22Rv1 (cell line): ENCODE measurements around the gene CSH1.
A peak's percentile ranks its signal among the peaks of the same experiment; 100 is the strongest.
"Not testable (repeated sequence)": the region's sequence is repeated elsewhere in the genome, so short reads cannot be mapped to it uniquely, and the experiment has no call there.

Source experiments
- H3K27ac ChIP-seq: fragments of 450-650 bp; 2 replicates; pipeline ENCODE4 v1.5.1; 2017
- ZFX ChIP-seq: fragments of 450-650 bp; IDR thresholded peaks from 2 replicates; pipeline ENCODE4 v1.6.1; 2017; ENCODE audit warnings: antibody characterized with exemption, borderline replicate concordance
- TF ChIP-seq, protein P1 (sequence below): fragments of 450-650 bp; IDR thresholded peaks from 2 replicates; pipeline ENCODE4 v1.5.1; 2017; ENCODE audit warnings: mild to moderate bottlenecking

The CSH1 gene

DNA sequence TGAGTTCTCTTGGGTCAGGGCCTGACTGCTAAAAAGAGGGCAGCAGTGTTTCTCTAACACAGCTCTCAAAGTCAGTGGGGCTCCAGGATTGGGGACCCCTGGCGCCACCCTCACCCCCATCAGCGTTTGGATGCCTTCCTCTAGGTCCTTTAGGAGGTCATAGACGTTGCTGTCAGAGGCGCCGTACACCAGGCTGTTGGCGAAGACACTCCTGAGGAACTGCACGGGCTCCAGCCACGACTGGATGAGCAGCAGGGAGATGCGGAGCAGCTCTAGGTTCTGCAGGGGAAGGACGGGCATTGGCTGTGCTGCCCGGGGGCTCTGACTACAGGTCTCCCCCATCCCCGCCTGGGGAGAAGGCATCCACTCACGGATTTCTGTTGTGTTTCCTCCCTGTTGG lies 21.3 kb upstream of the CSH1 start:
- no peak overlapping the region for H3K27ac ChIP-seq
- TF ChIP-seq, protein P1, sequence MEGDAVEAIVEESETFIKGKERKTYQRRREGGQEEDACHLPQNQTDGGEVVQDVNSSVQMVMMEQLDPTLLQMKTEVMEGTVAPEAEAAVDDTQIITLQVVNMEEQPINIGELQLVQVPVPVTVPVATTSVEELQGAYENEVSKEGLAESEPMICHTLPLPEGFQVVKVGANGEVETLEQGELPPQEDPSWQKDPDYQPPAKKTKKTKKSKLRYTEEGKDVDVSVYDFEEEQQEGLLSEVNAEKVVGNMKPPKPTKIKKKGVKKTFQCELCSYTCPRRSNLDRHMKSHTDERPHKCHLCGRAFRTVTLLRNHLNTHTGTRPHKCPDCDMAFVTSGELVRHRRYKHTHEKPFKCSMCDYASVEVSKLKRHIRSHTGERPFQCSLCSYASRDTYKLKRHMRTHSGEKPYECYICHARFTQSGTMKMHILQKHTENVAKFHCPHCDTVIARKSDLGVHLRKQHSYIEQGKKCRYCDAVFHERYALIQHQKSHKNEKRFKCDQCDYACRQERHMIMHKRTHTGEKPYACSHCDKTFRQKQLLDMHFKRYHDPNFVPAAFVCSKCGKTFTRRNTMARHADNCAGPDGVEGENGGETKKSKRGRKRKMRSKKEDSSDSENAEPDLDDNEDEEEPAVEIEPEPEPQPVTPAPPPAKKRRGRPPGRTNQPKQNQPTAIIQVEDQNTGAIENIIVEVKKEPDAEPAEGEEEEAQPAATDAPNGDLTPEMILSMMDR = no peak
- no peak for TF ChIP-seq ZFX

DNA sequence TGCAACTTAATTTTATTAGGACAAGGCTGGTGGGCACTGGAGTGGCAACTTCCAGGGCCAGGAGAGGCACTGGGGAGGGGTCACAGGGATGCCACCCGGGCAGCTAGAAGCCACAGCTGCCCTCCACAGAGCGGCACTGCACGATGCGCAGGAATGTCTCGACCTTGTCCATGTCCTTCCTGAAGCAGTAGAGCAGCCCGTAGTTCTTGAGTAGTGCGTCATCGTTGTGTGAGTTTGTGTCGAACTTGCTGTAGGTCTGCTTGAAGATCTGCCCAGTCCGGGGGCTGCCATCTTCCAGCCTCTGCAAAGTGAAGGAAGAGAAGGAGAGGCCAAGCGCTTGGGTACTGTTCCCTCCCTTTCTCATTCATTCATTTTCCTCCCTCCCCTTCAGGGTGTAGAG lies 20.8 kb upstream of the CSH1 start:
- H3K27ac ChIP-seq = not testable (repeated sequence)

DNA sequence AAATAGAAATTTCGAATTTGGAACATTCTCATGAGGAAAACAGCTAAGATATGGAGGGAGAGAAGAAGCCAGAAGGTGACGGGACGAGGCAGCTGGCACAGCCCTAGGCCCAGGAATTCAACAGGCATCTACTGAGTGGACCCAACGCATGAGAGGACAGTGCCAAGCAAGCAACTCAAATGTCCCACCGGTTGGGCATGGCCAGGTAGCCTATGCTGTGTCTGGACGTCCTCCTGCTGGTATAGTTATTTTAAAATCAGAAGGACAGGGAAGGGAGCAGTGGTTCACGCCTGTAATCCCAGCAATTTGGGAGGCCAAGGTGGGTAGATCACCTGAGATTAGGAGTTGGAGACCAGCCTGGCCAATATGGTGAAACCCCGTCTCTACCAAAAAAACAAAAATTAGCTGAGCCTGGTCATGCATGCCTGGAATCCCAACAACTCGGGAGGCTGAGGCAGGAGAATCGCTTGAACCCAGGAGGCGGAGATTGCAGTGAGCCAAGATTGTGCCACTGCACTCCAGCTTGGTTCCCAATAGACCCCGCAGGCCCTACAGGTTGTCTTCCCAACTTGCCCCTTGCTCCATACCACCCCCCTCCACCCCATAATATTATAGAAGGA lies 20.3 kb upstream of the CSH1 start:
- TF ChIP-seq, protein P1 = no peak
- no peak for TF ChIP-seq ZFX
- no peak overlapping the region for H3K27ac ChIP-seq

DNA sequence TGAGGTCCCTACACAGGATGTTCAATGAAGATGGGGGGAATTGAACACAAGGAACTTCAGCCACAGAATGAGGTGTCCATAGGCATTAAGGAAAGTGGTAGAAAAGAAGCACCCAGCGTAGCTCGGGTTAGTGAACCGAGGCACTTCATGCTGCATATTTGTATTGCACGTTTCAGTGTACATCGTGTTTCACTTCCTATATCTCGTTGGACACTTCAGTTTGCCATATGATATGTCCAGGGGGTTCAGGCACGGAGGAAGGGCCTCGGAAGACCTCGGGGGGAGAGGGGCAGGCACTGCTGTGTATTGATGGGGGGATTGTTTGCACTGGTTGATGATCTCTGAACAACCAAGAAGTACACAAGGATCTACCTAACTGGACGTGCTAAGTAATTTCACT lies 19.4 kb upstream of the CSH1 start:
- H3K27ac ChIP-seq = not testable (repeated sequence)

DNA sequence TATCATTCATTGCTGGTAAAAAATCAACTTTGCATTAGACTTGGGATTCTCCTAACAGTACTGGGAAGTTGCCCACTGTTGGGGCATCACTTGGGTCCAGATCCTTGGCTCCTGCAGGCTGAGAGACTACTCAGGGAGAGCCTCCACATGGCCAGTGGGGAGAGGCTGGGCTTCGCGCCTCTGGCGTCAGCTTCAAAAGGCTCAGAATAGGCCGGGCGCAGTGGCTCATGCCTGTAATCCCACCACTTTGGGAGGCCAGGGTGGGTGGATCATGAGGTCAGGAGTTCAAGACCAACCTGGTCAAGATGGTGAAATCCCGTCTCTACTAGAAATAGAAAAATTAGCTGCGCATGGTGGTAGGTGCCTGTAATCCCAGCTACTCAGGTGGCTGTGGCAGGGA lies 18.1 kb upstream of the CSH1 start:
- TF ChIP-seq, protein P1 = no peak
- no peak for TF ChIP-seq ZFX
- no peak overlapping the region for H3K27ac ChIP-seq

DNA sequence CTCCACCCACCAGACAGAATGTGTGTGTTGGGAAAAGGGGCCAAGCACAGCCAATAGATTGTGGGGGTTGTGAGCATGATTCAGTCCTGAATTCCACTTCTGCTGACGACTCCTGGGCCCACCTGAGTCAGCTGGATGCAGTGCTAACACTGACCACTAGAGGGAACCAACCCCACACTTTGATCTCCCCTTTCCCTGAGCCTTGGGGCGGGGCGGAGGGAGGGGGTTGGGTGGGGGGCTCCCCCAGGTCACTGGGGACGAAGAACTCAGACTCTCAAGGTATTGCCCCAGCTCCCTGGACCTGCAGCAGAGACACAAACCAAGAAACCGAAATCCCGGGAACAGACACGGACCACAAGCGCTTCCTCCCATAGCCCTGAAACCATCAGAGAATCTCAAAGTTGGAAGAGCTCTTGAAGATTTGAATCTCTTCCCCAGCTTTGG lies 15.3 kb upstream of the CSH1 start:
- TF ChIP-seq, protein P1 = peak; percentile 72
- no peak for TF ChIP-seq ZFX
- H3K27ac ChIP-seq = no peak overlapping the region

DNA sequence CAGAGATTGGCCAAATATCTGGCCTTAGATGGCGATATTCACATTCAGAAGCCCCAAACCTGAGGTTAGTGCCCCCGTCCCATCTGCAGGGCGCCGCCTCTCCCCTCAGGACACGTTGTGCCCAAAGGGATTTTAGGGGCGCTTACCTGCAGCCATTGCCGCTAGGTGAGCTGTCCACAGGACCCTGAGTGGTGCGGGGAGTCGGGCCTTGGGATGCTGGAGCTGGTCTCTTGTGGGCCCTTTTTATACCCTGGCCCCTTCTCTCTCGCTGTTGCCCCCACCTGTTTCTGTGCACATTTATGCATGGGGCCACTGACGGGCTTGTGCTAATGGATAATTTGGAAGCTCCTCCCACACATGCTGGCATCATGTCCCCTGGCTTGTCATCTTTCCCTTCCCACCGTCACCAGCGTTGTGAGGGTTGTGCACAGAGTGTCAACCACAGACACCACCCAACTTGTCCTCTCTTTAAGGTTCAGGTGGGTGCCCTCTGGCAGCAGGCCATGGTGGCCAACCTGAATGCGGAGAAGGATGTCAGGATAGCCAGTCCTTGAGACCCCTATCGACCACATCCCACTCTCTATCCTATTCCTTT lies 14.8 kb upstream of the CSH1 start, which contains the start of gene CSHL1:
CSHL1 (minus strand) TSS at position 218 of the 595 bp plus-strand sequence; CDS start at position 156, 62 bp downstream.
- no peak for TF ChIP-seq ZFX
- TF ChIP-seq, protein P1 = no peak
- no peak within 1 kb of the TSS for H3K27ac ChIP-seq

DNA sequence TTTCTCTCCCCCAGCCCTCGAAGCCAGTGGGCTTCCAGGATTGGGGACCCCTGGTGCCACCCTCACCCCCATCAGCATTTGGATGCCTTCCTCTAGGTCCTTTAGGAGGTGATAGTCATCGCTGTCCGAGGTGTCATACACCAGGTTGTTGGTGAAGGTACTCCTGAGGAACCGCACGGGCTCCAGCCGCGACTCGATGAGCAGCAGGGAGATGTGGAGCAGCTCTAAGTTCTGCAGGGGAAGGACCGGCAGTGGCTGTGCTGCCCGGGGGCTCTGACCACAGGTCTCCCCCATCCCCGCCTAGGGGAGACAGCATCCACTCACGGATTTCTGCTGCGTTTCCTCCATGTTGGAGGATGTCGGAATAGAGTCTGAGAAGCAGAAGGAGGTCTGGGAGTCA lies 13.7 kb upstream of the CSH1 start:
- H3K27ac ChIP-seq = no peak overlapping the region
- TF ChIP-seq, protein P1 = no peak
- TF ChIP-seq ZFX = no peak

DNA sequence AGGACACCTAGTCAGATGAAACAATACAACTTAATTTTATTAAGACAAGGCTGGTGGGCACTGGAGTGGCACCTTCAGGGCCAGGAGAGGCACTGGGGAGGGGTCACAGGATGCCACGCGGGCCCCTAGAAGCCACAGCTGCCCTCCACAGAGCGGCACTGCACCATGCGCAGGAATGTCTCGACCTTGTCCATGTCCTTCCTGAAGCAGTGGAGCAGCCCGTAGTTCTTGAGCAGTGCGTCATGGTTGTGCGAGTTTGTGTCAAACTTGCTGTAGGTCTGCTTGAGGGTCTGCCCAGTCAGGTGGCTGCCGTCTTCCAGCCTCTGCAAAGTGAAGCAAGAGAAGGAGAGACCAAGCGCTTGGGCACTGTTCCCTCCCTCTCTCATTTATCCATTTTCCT lies 13.2 kb upstream of the CSH1 start:
- not testable (repeated sequence) for H3K27ac ChIP-seq
